ENCODE measurements around the gene ADCY5.

The ADCY5 gene

DNA sequence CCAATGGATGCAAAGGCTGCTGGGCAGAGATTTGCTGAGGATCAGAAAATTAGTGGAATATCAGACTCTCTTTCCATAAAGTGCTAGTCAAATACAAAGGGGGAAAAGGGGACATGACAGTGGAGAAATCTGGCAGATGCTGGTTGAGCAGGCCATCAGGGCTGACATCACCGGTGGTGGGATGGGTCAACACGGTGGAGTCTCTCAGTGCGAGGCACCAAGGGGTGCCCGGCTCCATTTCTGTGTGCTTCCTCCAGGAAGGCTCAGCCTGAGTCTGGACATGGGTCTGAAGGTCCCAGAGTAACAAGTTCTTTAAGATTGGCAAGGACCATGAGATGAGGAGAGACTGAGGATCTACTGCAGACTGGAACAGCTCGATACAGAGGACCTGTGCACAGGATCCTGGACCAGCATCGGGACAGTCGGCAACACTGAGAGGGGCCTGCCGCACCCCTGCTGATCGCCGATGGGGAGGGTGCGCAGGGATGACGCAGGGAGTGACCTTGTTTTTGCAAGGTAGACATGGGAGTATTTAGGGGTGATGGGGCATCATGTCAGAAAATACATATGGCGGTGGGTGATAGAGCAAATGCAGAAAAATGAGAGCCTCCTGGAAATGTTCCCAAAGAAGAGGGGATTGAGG lies 154.5 kb downstream of the ADCY5 start:
- H3K27me3 ChIP-seq (ENCODE audit: insufficient read depth, insufficient read length): no peaks in the 10 kb centered on the region
- no peak for DNase-seq (ENCODE audit: low read depth, low spot score)

DNA sequence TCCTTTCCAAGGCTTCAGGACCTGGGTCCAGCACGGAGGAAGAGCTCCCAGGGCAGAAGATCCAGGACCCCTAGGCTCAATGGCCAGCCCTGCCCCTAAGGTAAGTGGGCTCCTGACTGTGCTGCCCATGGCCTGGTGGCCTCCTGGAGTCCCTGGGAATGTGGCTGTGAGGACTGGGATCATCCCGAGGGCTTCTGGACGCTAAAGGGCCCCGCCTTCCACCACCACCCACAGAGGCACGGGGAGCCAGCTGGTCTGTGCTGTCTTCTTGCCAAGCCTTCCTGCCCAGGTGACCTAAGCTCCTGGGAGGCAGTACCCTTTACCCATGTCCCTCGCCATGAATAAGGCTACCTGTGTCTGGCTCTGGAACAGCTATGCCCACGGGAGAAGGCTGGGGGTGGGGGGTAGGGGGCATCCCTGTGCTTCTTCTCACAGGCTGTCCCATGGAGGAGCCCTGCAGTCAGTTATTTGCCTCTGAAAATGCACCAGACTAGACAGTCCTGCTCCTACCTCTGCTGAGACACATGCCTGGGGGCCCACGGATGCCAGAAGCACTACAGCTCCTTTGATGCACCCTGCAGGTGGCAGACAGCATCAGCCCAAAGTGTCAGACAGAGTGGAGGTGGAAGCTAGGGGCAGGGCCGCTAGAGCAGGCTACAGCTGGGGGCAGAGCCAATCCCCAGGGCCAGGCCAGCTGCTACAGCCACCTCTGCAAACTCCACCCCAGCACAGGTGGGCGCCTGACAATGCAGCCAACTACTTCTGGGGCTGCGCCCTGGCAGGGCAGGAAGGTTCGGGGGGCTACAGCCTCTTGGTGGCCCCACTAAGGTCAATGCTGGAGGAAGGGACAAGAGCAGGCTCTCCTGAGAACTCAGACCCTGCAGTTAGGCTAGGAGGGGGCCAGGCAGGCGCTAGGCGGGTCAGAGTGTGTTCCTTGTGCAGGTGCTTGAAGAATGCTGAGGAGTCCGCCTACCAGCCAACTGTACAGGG lies 156.3 kb downstream of the ADCY5 start:
- no peak for DNase-seq (ENCODE audit: low read depth, low spot score)
- H3K9me3 ChIP-seq (ENCODE audit: insufficient read depth, low read length): no peaks in the 10 kb centered on the region
- H3K9ac ChIP-seq (ENCODE audit: insufficient read length, low read depth): no peak overlapping the region
- no peaks in the 10 kb centered on the region for H3K27me3 ChIP-seq (ENCODE audit: insufficient read depth, insufficient read length)
- no peaks in the 10 kb centered on the region for H3K4me1 ChIP-seq (ENCODE audit: insufficient read depth, insufficient read length)
- no peak overlapping the region for H3K4me3 ChIP-seq (ENCODE audit: insufficient read length, low read depth)
- TF ChIP-seq YY1 (IDR thresholded peaks at IDR 0.05; ENCODE audit: insufficient read depth, insufficient read length): no peak
- no peak for TF ChIP-seq SUZ12 (IDR thresholded peaks at IDR 0.05; ENCODE audit: extremely low read depth, insufficient read depth, insufficient read length)
- no peak for TF ChIP-seq ZNF274 (IDR thresholded peaks at IDR 0.05; ENCODE audit: low read depth, low read length)
- H3K36me3 ChIP-seq (ENCODE audit: insufficient read depth, insufficient read length, low read length): no peaks in the 10 kb centered on the region

More for the DNA sequence above, 154.5 kb downstream of the ADCY5 start:
- Histone ChIP-seq H3K36me3 (ENCODE audit: insufficient read depth, insufficient read length, low read length) (no peaks in the 10 kb centered on the region), H3K4me3 (ENCODE audit: insufficient read length, low read depth) (no peak overlapping the region), H3K4me1 (ENCODE audit: insufficient read depth, insufficient read length) (no peaks in the 10 kb centered on the region), H3K9me3 (ENCODE audit: insufficient read depth, low read length) (no peaks in the 10 kb centered on the region), H3K9ac (ENCODE audit: insufficient read length, low read depth) (no peak overlapping the region)
- TF ChIP-seq ZNF274 (IDR thresholded peaks at IDR 0.05; ENCODE audit: low read depth, low read length) (no peak), YY1 (IDR thresholded peaks at IDR 0.05; ENCODE audit: insufficient read depth, insufficient read length) (no peak), SUZ12 (IDR thresholded peaks at IDR 0.05; ENCODE audit: extremely low read depth, insufficient read depth, insufficient read length) (no peak)

DNA sequence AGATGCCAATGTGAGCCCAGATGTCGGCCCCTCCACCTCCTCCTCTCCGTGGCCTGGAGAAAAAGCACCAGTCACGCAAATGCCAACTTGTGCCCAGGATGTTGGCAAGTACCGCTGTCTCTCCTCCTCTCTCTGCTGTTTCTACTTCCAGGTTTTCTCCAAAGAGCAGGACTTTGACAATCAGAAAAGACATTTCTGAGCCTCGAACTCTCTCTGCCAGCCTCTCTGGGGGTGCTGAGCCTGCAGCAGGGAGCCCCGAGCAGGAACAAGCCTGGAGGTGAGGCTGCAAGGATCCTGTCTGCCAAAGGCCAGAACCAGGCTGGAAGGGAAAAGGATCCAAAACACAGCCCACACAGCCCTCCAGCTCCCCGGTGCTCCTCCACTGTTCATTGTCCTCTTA lies 157.5 kb downstream of the ADCY5 start:
- no peaks in the 10 kb centered on the region for H3K9me3 ChIP-seq (ENCODE audit: insufficient read depth, low read length)
- H3K36me3 ChIP-seq (ENCODE audit: insufficient read depth, insufficient read length, low read length): no peaks in the 10 kb centered on the region
- H3K9ac ChIP-seq (ENCODE audit: insufficient read length, low read depth): no peak overlapping the region
- no peaks in the 10 kb centered on the region for H3K27me3 ChIP-seq (ENCODE audit: insufficient read depth, insufficient read length)
- no peaks in the 10 kb centered on the region for H3K4me1 ChIP-seq (ENCODE audit: insufficient read depth, insufficient read length)
- no peak overlapping the region for H3K4me3 ChIP-seq (ENCODE audit: insufficient read length, low read depth)
- DNase-seq (ENCODE audit: low read depth, low spot score): no peak
- no peak for TF ChIP-seq SUZ12 (IDR thresholded peaks at IDR 0.05; ENCODE audit: extremely low read depth, insufficient read depth, insufficient read length)
- no peak for TF ChIP-seq YY1 (IDR thresholded peaks at IDR 0.05; ENCODE audit: insufficient read depth, insufficient read length)
- no peak for TF ChIP-seq ZNF274 (IDR thresholded peaks at IDR 0.05; ENCODE audit: low read depth, low read length)

DNA sequence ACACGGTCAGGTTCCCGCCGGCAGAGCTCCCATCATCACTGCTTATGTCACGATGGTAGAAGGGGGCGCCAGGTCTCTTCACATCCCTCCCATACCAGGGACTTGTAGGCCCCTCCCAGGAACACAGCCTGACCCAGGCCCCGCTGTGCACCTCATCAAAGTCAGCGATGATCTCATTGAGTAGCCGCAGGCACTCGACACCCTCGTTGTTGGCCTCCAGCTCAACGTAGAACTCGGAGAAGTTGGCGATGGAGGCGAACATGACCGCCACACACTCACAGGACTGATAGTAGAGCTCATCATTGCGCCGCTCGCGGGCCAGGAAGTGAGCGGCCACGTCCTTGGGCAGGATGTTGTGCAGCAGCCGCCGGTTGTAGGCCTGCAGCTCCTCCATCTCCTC lies 157.9 kb downstream of the ADCY5 start:
- Histone ChIP-seq H3K4me3 (ENCODE audit: insufficient read length, low read depth) (no peak overlapping the region), H3K9ac (ENCODE audit: insufficient read length, low read depth) (no peak overlapping the region), H3K27me3 (ENCODE audit: insufficient read depth, insufficient read length) (no peaks in the 10 kb centered on the region)

DNA sequence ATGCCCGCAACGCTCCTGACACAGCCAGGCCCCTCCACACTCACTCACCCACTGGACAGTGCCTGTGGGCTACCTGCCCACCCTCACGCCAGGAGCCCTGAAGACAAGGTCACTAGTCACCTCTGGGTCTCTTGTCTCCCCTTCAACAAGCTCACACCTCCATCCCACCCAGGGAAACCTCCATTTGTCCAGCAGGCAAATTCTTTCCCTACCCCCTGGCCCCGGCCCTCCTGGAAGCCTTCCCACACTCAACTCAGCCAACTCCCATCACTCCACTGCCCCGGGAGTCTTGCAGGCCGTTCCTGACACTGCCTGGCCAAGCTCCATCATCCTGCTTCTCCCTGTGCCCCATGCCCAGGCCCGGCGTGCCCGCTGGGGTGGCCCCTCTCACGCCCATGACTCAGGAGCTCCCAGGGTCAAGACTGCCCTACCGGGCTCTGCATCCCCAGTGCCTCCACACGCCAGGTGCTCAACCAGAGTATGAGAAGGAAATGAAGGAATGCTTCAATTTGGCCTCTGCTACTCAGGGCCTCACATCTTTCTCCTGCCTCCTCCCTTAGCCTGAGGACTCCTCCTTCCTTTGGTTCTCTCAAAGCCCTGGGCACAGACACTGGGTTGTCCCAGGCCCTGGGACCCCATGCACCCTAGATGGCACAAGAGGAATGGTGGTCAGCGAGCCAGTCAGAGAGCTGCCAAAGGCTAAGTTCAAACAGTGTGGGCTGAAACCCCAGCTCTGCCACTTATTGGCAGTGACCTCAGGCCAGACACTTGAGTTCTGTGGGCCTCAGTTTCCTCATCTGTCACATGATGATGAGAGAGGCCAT lies 158.6 kb downstream of the ADCY5 start:
- H3K9me3 ChIP-seq (ENCODE audit: insufficient read depth, low read length): no peaks in the 10 kb centered on the region
- no peak for DNase-seq (ENCODE audit: low read depth, low spot score)
- H3K27me3 ChIP-seq (ENCODE audit: insufficient read depth, insufficient read length): no peaks in the 10 kb centered on the region
- no peaks in the 10 kb centered on the region for H3K36me3 ChIP-seq (ENCODE audit: insufficient read depth, insufficient read length, low read length)
- peaks cover 4% of the 10 kb centered on the region for H3K4me1 ChIP-seq (ENCODE audit: insufficient read depth, insufficient read length)
- H3K4me3 ChIP-seq (ENCODE audit: insufficient read length, low read depth): no peak overlapping the region
- no peak overlapping the region for H3K9ac ChIP-seq (ENCODE audit: insufficient read length, low read depth)
- TF ChIP-seq SUZ12 (IDR thresholded peaks at IDR 0.05; ENCODE audit: extremely low read depth, insufficient read depth, insufficient read length) (no peak), ZNF274 (IDR thresholded peaks at IDR 0.05; ENCODE audit: low read depth, low read length) (no peak), YY1 (IDR thresholded peaks at IDR 0.05; ENCODE audit: insufficient read depth, insufficient read length) (no peak)

More for the DNA sequence above, 157.9 kb downstream of the ADCY5 start:
- Histone ChIP-seq H3K4me1 (ENCODE audit: insufficient read depth, insufficient read length) (peaks cover 2% of the 10 kb centered on the region), H3K9me3 (ENCODE audit: insufficient read depth, low read length) (no peaks in the 10 kb centered on the region), H3K36me3 (ENCODE audit: insufficient read depth, insufficient read length, low read length) (no peaks in the 10 kb centered on the region)
- DNase-seq (ENCODE audit: low read depth, low spot score): no peak
- TF ChIP-seq YY1 (IDR thresholded peaks at IDR 0.05; ENCODE audit: insufficient read depth, insufficient read length): no peak

DNA sequence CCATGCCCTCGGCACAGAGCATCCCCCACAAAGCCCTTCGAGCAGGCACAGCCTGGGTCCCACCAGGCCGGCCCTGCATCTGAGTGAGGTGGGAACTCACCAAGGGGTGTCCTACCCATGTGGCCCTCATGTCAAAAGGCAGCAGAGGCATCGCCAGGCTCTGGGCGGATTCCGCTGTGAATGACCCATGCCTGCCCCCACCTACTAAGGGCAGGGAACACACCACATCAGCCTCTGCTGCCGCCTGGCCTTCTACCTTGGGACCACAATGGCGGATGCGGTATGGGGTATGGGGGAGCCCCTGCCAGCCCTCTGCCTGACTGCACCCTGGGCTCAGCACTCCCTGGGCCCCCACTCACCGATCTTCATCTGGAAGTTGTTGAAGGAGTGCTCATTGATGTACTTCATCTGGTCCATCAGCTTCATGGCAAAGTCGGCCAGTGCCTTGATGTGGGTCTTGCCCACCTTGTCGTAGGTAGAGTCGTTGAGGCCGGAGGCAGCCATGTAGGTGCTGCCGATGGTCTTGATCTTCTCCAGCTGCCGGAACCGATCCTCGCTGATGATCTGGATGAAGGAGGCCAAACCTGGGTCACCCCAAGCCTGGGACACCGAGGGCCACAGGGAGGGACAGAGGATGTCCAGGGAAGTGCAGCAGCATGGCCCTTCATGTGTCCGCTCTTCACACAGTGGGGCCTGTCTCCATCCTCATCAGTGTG lies 159.3 kb downstream of the ADCY5 start:
- Histone ChIP-seq H3K27me3 (ENCODE audit: insufficient read depth, insufficient read length) (no peaks in the 10 kb centered on the region), H3K4me1 (ENCODE audit: insufficient read depth, insufficient read length) (peaks cover 4% of the 10 kb centered on the region), H3K9ac (ENCODE audit: insufficient read length, low read depth) (no peak overlapping the region), H3K9me3 (ENCODE audit: insufficient read depth, low read length) (no peaks in the 10 kb centered on the region), H3K4me3 (ENCODE audit: insufficient read length, low read depth) (no peak overlapping the region), H3K36me3 (ENCODE audit: insufficient read depth, insufficient read length, low read length) (no peaks in the 10 kb centered on the region)
- no peak for TF ChIP-seq SUZ12 (IDR thresholded peaks at IDR 0.05; ENCODE audit: extremely low read depth, insufficient read depth, insufficient read length)
- no peak for TF ChIP-seq ZNF274 (IDR thresholded peaks at IDR 0.05; ENCODE audit: low read depth, low read length)
- TF ChIP-seq YY1 (IDR thresholded peaks at IDR 0.05; ENCODE audit: insufficient read depth, insufficient read length): no peak
- DNase-seq (ENCODE audit: low read depth, low spot score): no peak

Measured in NT2/D1 (cell line).